ENCODE data around the gene HOXB9.

The HOXB9 gene

GRCh38 chr17:48626245-48627117, at the start of gene HOXB9:
HOXB9 (minus strand) TSS chr17:48626358; CDS start chr17:48626269, 89 bp downstream.
- TF ChIP-seq CTCF (IDR thresholded peaks at IDR 0.05; ENCODE audit: low read depth, low read length) = no peak
- H3K4me3 ChIP-seq (ENCODE audit: low read depth, low read length) = peak within 1 kb of the TSS; percentile 43

GRCh38 chr17:48672340-48672739, 46.2 kb upstream of the HOXB9 start:
- no peak overlapping the region for H3K4me3 ChIP-seq (ENCODE audit: low read depth, low read length)
- TF ChIP-seq CTCF (IDR thresholded peaks at IDR 0.05; ENCODE audit: low read depth, low read length) = no peak

DNA sequence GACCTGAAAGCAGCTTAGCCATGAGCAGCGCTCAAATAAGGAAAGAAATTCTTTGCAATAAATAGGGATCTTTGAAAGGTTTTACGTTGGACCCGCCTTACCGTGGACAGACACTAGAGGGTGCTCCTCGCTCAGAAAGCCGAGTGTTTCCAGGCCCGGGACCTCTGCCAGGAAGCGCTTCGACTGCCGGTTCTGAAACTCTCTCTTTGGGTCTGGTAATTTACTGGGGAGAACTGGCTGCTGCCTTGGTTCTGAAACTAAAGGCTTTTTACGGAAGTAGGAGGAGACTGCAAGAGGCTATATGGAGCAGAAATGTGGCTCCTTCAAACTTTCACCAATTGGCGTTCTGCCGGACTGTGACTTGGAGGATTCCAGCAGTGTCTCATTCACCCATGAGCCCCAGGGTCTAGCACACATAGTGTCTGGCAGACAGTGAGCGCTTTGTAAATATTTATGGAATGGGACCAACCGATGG, 45.6 kb upstream of the HOXB9 start:
- TF ChIP-seq CTCF (IDR thresholded peaks at IDR 0.05; ENCODE audit: low read depth, low read length) = peak; percentile 92

DNA sequence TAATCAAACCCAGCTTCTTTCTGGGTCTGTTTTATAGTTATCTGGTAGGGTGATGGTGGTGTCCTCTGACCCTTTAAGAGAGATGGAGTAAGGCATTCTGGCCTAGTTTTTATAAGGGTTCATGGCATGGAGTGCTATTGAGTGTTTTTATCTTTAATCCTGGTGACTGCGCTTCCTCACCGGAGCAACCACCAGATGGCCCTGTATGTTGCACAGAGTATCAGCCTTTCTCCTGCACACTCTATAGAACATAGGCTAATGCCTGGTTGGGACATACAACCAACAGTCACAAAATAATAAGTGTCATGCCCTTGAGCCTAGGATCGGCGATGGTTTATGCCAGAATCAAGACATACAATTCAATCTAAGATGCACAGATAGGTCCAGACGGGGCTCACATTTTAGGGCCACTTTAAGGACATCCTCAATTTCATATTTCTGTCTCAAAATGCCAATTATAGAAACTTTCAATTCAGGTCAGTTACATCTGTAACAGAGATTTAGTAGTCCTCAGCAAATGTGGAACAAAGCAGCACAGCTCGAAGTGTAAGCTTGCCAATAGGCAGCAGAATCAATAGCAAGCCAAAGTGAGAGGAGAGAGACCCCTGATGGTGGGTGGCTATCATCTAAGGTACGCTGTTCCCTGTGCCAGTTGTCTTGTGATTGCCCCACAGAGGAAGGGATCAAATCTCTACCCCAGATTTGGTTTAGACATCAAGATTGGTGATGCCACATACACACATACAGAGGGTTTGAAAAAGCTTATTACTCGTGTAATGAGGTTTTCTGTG, 37.2 kb upstream of the HOXB9 start:
- no peak for TF ChIP-seq CTCF (IDR thresholded peaks at IDR 0.05; ENCODE audit: low read depth, low read length)
- no peak overlapping the region for H3K4me3 ChIP-seq (ENCODE audit: low read depth, low read length)

More for the DNA sequence above, 45.6 kb upstream of the HOXB9 start:
- H3K4me3 ChIP-seq (ENCODE audit: low read depth, low read length) = peak overlapping the region; percentile 56

DNA sequence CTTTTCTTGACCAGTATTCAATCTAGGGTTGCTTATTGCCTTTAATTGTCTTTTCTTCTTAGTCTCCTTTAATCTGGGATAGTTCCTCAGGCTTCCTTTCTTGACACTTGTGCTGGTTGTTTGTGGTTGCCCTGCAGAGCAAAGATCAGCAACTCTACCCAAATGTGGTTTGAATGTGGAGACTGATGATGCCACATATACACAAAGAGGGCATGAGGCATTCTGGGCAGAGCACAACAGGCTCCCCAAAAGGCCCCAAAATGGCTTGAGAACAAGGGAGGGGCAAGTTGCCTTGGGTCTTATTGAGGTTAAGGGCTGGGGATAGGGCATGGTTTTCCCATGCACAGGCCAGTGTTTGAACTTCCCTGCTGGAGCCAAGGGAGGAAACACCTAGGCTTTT, 29.8 kb upstream of the HOXB9 start:
- no peak for TF ChIP-seq CTCF (IDR thresholded peaks at IDR 0.05; ENCODE audit: low read depth, low read length)
- H3K4me3 ChIP-seq (ENCODE audit: low read depth, low read length) = no peak overlapping the region

DNA sequence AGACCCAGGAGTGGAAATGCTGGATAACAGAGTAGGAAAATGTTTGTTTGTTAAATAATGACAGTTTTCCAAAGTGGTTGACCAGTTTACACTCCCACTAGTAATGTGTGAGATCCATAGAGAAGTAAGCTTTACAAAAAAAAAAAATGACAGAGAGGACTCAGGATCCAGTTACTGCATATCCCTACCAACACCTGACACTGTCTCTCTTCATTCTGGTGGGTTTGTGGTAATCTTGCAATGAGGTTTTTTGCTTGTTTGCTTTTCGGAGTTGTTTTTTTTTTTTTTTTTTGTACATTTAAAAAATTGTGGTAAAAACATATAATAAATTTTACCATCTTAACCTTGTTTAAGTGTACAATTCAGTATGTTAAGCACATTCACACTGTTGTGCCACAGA, 23.6 kb upstream of the HOXB9 start:
- no peak for TF ChIP-seq CTCF (IDR thresholded peaks at IDR 0.05; ENCODE audit: low read depth, low read length)
- no peak overlapping the region for H3K4me3 ChIP-seq (ENCODE audit: low read depth, low read length)

DNA sequence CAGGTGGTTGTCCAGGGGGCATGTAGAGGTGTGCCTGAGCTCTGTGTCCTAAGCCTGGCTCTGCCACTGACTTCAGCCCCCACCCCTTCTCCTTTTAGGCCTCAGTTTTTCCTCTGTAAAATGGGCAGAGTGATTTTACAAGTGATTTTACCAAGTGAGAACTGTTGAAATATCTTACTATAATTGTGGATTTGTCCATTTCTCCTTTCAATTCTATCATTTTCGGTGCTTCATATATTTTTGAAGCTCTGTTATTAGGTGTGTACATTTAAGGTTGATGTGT, 21.7 kb upstream of the HOXB9 start:
- no peak overlapping the region for H3K4me3 ChIP-seq (ENCODE audit: low read depth, low read length)
- no peak for TF ChIP-seq CTCF (IDR thresholded peaks at IDR 0.05; ENCODE audit: low read depth, low read length)
